KOPT-K1 (cell line): ENCODE measurements around the gene C9orf50.
"Not testable (repeated sequence)": the region's sequence is repeated elsewhere in the genome, so short reads cannot be mapped to it uniquely, and the experiment has no call there.

Source experiments
- H3K27ac ChIP-seq: fragments of 200-600 bp; sonication (generic); 2 replicates; pipeline ENCODE4 v1.5.1; 2016; ENCODE audit warnings: antibody characterized with exemption, mild to moderate bottlenecking, low read depth, low read length; ENCODE audit not compliant: poor library complexity, severe bottlenecking
- H3K36me3 ChIP-seq: fragments of 200-600 bp; sonication (generic); 2 replicates; pipeline ENCODE4 v1.5.1; 2017; ENCODE audit warnings: antibody characterized with exemption, mild to moderate bottlenecking, low read length, moderate library complexity; ENCODE audit not compliant: insufficient read depth
- H3K9me3 ChIP-seq: fragments of 200-600 bp; sonication (generic); 2 replicates; pipeline ENCODE4 v1.5.1; 2017; ENCODE audit warnings: antibody characterized with exemption, low read length, mild to moderate bottlenecking; ENCODE audit not compliant: insufficient read depth, poor library complexity, severe bottlenecking

Gene C9orf50

GRCh38 chr9:129640086-129640870 is 19.4 kb upstream of the C9orf50 start:
- H3K27ac ChIP-seq, result no peak overlapping the region
- no peaks in the 10 kb centered on the region for H3K9me3 ChIP-seq

GRCh38 chr9:129639756-129640085 is 18.8 kb upstream of the C9orf50 start:
- H3K36me3 ChIP-seq, result peaks cover 49% of the 10 kb centered on the region
- H3K27ac ChIP-seq, result no peak overlapping the region
- no peaks in the 10 kb centered on the region for H3K9me3 ChIP-seq

More at GRCh38 chr9:129640086-129640870, 19.4 kb upstream of the C9orf50 start:
- peaks cover 44% of the 10 kb centered on the region for H3K36me3 ChIP-seq

- H3K9me3 ChIP-seq, result no peaks in the 10 kb centered on the region
- H3K27ac ChIP-seq, result no peak overlapping the region
- H3K36me3 ChIP-seq, result peaks cover 55% of the 10 kb centered on the region
Measured at GRCh38 chr9:129639034-129639630, 18.2 kb upstream of the C9orf50 start.

GRCh38 chr9:129637673-129638439 is 17.0 kb upstream of the C9orf50 start:
- Histone ChIP-seq H3K9me3 (no peaks in the 10 kb centered on the region), H3K27ac (no peak overlapping the region), H3K36me3 (peaks cover 68% of the 10 kb centered on the region)

- Histone ChIP-seq H3K9me3 (no peaks in the 10 kb centered on the region), H3K36me3 (peaks cover 75% of the 10 kb centered on the region), H3K27ac (no peak overlapping the region)
Measured at GRCh38 chr9:129637102-129637501, 16.2 kb upstream of the C9orf50 start.

- H3K9me3 ChIP-seq, result not testable (repeated sequence)
- peaks cover 83% of the 10 kb centered on the region for H3K36me3 ChIP-seq
Measured at GRCh38 chr9:129636343-129636742, 15.4 kb upstream of the C9orf50 start.

GRCh38 chr9:129635099-129636065 is 14.5 kb upstream of the C9orf50 start:
- Histone ChIP-seq H3K9me3 (no peaks in the 10 kb centered on the region), H3K36me3 (peaks cover 86% of the 10 kb centered on the region), H3K27ac (no peak overlapping the region)

More at GRCh38 chr9:129636343-129636742, 15.4 kb upstream of the C9orf50 start:
- not testable (repeated sequence) for H3K27ac ChIP-seq

GRCh38 chr9:129633848-129634247 is 12.9 kb upstream of the C9orf50 start:
- Histone ChIP-seq H3K9me3 (no peaks in the 10 kb centered on the region), H3K36me3 (peaks cover 87% of the 10 kb centered on the region), H3K27ac (no peak overlapping the region)

GRCh38 chr9:129633207-129633606 is 12.3 kb upstream of the C9orf50 start:
- Histone ChIP-seq H3K36me3 (peaks cover 86% of the 10 kb centered on the region), H3K9me3 (no peaks in the 10 kb centered on the region), H3K27ac (no peak overlapping the region)

GRCh38 chr9:129632460-129632859 is 11.6 kb upstream of the C9orf50 start:
- Histone ChIP-seq H3K27ac (no peak overlapping the region), H3K9me3 (no peaks in the 10 kb centered on the region), H3K36me3 (peaks cover 86% of the 10 kb centered on the region)

- H3K36me3 ChIP-seq, result peaks cover 80% of the 10 kb centered on the region
- H3K27ac ChIP-seq, result no peak overlapping the region
Measured at GRCh38 chr9:129631674-129632129, 10.8 kb upstream of the C9orf50 start.

GRCh38 chr9:129630967-129631673 is 10.2 kb upstream of the C9orf50 start:
- Histone ChIP-seq H3K36me3 (peaks cover 74% of the 10 kb centered on the region), H3K27ac (no peak overlapping the region), H3K9me3 (no peaks in the 10 kb centered on the region)

More at GRCh38 chr9:129631674-129632129, 10.8 kb upstream of the C9orf50 start:
- no peaks in the 10 kb centered on the region for H3K9me3 ChIP-seq

GRCh38 chr9:129629251-129629820 is 8.4 kb upstream of the C9orf50 start:
- H3K9me3 ChIP-seq, result no peaks in the 10 kb centered on the region
- peaks cover 57% of the 10 kb centered on the region for H3K36me3 ChIP-seq
- no peak overlapping the region for H3K27ac ChIP-seq

GRCh38 chr9:129628709-129629108 is 7.8 kb upstream of the C9orf50 start:
- Histone ChIP-seq H3K27ac (no peak overlapping the region), H3K9me3 (no peaks in the 10 kb centered on the region), H3K36me3 (peaks cover 50% of the 10 kb centered on the region)
